Measurements from ENCODE around the gene ANKRD55. TPM values are rescaled to one million over a fixed set of nuclear protein-coding genes. Genes with fewer than 3 reads are reported as not detected.
"Not testable (repeated sequence)": the region's sequence is repeated elsewhere in the genome, so short reads cannot be mapped to it uniquely, and the experiment has no call there.

ANKRD55 gene
- total RNA-seq, 4 donors from 2014 or later, result 0.23 TPM; not detected in 3

GRCh38 chr5:56246769-56247168 lies 13.6 kb upstream of the ANKRD55 start:
- H3K27me3 ChIP-seq, result no peaks in the 10 kb centered on the region
- H3K9me3 ChIP-seq, result no peaks in the 10 kb centered on the region
- 95% methylated on average over 6 of the region's 6 CpGs for WGBS
- no peaks in the 10 kb centered on the region for H3K4me1 ChIP-seq
- H3K27ac ChIP-seq, result no peak overlapping the region
- H3K4me3 ChIP-seq, result no peak overlapping the region
- DNase-seq (ENCODE audit: low spot score in 2 of 2), result no peak
- no peaks in the 10 kb centered on the region for H3K36me3 ChIP-seq
- no peak for TF ChIP-seq POLR2AphosphoS5 (IDR thresholded peaks at IDR 0.05)
- no peak for TF ChIP-seq CTCF (IDR thresholded peaks at IDR 0.05)
- no peak for TF ChIP-seq EP300 (IDR thresholded peaks at IDR 0.05)
- TF ChIP-seq POLR2A (IDR thresholded peaks at IDR 0.05), result no peak

GRCh38 chr5:56245481-56245880 lies 12.4 kb upstream of the ANKRD55 start:
- Histone ChIP-seq H3K4me1 (no peaks in the 10 kb centered on the region), H3K27me3 (no peaks in the 10 kb centered on the region), H3K36me3 (no peaks in the 10 kb centered on the region), H3K4me3 (no peak overlapping the region), H3K9me3 (no peaks in the 10 kb centered on the region), H3K27ac (no peak overlapping the region)
- 94% methylated on average over 2 of the region's 2 CpGs for WGBS
- TF ChIP-seq POLR2AphosphoS5 (IDR thresholded peaks at IDR 0.05) (no peak), CTCF (IDR thresholded peaks at IDR 0.05) (no peak), POLR2A (IDR thresholded peaks at IDR 0.05) (no peak), EP300 (IDR thresholded peaks at IDR 0.05) (no peak)
- DNase-seq (ENCODE audit: low spot score in 2 of 2), result no peak

- no peaks in the 10 kb centered on the region for H3K36me3 ChIP-seq
- H3K9me3 ChIP-seq, result no peaks in the 10 kb centered on the region
- H3K27me3 ChIP-seq, result no peaks in the 10 kb centered on the region
- DNase-seq (ENCODE audit: low spot score in 2 of 2), result no peak
- no peak overlapping the region for H3K27ac ChIP-seq
- TF ChIP-seq EP300 (IDR thresholded peaks at IDR 0.05), result no peak
- no peak for TF ChIP-seq CTCF (IDR thresholded peaks at IDR 0.05)
- TF ChIP-seq POLR2AphosphoS5 (IDR thresholded peaks at IDR 0.05), result no peak
- TF ChIP-seq POLR2A (IDR thresholded peaks at IDR 0.05), result no peak
- H3K4me1 ChIP-seq, result no peaks in the 10 kb centered on the region
- H3K4me3 ChIP-seq, result no peak overlapping the region
These were observed 11.5 kb upstream of the ANKRD55 start for GRCh38 chr5:56244627-56245026.

GRCh38 chr5:56242271-56242670 lies 9.1 kb upstream of the ANKRD55 start:
- H3K36me3 ChIP-seq; H3K4me1 ChIP-seq; H3K27ac ChIP-seq; DNase-seq (ENCODE audit: low spot score in 2 of 2); H3K27me3 ChIP-seq; H3K9me3 ChIP-seq; H3K4me3 ChIP-seq: not testable (repeated sequence)
- 88% methylated on average over 1 of the region's 1 CpG for WGBS

- no peak for TF ChIP-seq CTCF (IDR thresholded peaks at IDR 0.05)
- TF ChIP-seq POLR2AphosphoS5 (IDR thresholded peaks at IDR 0.05), result no peak
- TF ChIP-seq POLR2A (IDR thresholded peaks at IDR 0.05), result no peak
- TF ChIP-seq EP300 (IDR thresholded peaks at IDR 0.05), result no peak
These were observed 592 bp downstream of the ANKRD55 start for GRCh38 chr5:56232538-56232937.

GRCh38 chr5:56230576-56230975 lies 2.6 kb downstream of the ANKRD55 start:
- Histone ChIP-seq H3K27ac (no peak overlapping the region), H3K9me3 (no peaks in the 10 kb centered on the region), H3K36me3 (no peaks in the 10 kb centered on the region), H3K4me1 (no peaks in the 10 kb centered on the region), H3K4me3 (no peak overlapping the region), H3K27me3 (peaks cover 10% of the 10 kb centered on the region)
- TF ChIP-seq POLR2A (IDR thresholded peaks at IDR 0.05) (no peak), POLR2AphosphoS5 (IDR thresholded peaks at IDR 0.05) (no peak), EP300 (IDR thresholded peaks at IDR 0.05) (no peak)
- no peak for DNase-seq (ENCODE audit: low spot score in 2 of 2)

More at GRCh38 chr5:56232538-56232937, 592 bp downstream of the ANKRD55 start:
- Histone ChIP-seq H3K36me3 (no peaks in the 10 kb centered on the region), H3K27me3 (peaks cover 10% of the 10 kb centered on the region), H3K27ac (no peak overlapping the region), H3K4me1 (no peaks in the 10 kb centered on the region), H3K9me3 (no peaks in the 10 kb centered on the region), H3K4me3 (no peak overlapping the region)
- WGBS, result 80% methylated on average over 1 of the region's 1 CpG
- DNase-seq (ENCODE audit: low spot score in 2 of 2), result no peak

Data from suprapubic skin (tissue), 4 donors.